A172 (cell line): Measurements from ENCODE around the gene PADI3. TPM values are rescaled to one million over a fixed set of nuclear protein-coding genes. Genes with fewer than 3 reads are reported as not detected.
"Not testable (repeated sequence)": the region's sequence is repeated elsewhere in the genome, so short reads cannot be mapped to it uniquely, and the experiment has no call there.

ENCODE experiments used
- DNase-seq: peaks from one replicate; pipeline ENCODE4 v3.0.0-alpha.2; 2015; ENCODE audit warnings: low spot score
- total RNA-seq: library from RNA; depleted of rRNA; stranded (reverse); fragments of >200 nt; shearing (Covaris generic); gene quantifications from 2 replicates; pipeline ENCODE4 v1.2.3, GENCODE V29; 2014

The PADI3 gene
- total RNA-seq, 1 experiment from 2014 or later, result 2.1 TPM

GRCh38 chr1:17239420-17239819 is 9.5 kb upstream of the PADI3 start:
- DNase-seq, result peak; percentile 82

- not testable (repeated sequence) for DNase-seq
These were observed 7.7 kb upstream of the PADI3 start for GRCh38 chr1:17241011-17241779.

- DNase-seq, result not testable (repeated sequence)
These were observed 7.2 kb upstream of the PADI3 start for GRCh38 chr1:17241780-17242074.

- no peak for DNase-seq
These were observed 5.6 kb upstream of the PADI3 start for GRCh38 chr1:17243274-17243673.

- DNase-seq, result no peak
These were observed 3.8 kb upstream of the PADI3 start for GRCh38 chr1:17244821-17245740.

GRCh38 chr1:17245816-17246325 is 3.0 kb upstream of the PADI3 start:
- no peak for DNase-seq

- no peak for DNase-seq
These were observed 1.9 kb upstream of the PADI3 start for GRCh38 chr1:17246971-17247370.

- peak; percentile 85 for DNase-seq
These were observed 1.7 kb downstream of the PADI3 start for GRCh38 chr1:17250601-17251000.

GRCh38 chr1:17251246-17251645 is 2.3 kb downstream of the PADI3 start:
- DNase-seq, result peak; percentile 30

- peak; percentile 84 for DNase-seq
These were observed 2.9 kb downstream of the PADI3 start for GRCh38 chr1:17251701-17252376.

GRCh38 chr1:17255336-17255735 is 6.4 kb downstream of the PADI3 start:
- no peak for DNase-seq

GRCh38 chr1:17258116-17258757 is 9.3 kb downstream of the PADI3 start:
- no peak for DNase-seq

GRCh38 chr1:17258758-17259130 is 9.8 kb downstream of the PADI3 start:
- no peak for DNase-seq

- DNase-seq, result peak; percentile 60
These were observed 10.5 kb downstream of the PADI3 start for GRCh38 chr1:17259233-17259873.

GRCh38 chr1:17260264-17260663 is 11.4 kb downstream of the PADI3 start:
- DNase-seq, result no peak

- no peak for DNase-seq
These were observed 11.8 kb downstream of the PADI3 start for GRCh38 chr1:17260738-17261137.

- no peak for DNase-seq
These were observed 15.0 kb downstream of the PADI3 start for GRCh38 chr1:17263936-17264335.

GRCh38 chr1:17264470-17264869 is 15.6 kb downstream of the PADI3 start:
- DNase-seq, result no peak

- DNase-seq, result no peak
These were observed 16.3 kb downstream of the PADI3 start for GRCh38 chr1:17265162-17265561.

- DNase-seq, result no peak
These were observed 17.1 kb downstream of the PADI3 start for GRCh38 chr1:17265950-17266349.
